H9 (cell line): Measurements from ENCODE around the gene SPTBN4. TPM values are rescaled to one million over a fixed set of nuclear protein-coding genes. Genes with fewer than 3 reads are reported as not detected.

Experiments
- DNase-seq: peaks from one replicate; pipeline ENCODE4 v3.0.0-alpha.2; 2017
- H2AFZ ChIP-seq: one replicate; pipeline ENCODE4 v1.6.1; 2013; ENCODE audit warnings: mild to moderate bottlenecking, low read length, control low read depth, moderate library complexity
- H2AK5ac ChIP-seq: 2 replicates; pipeline ENCODE4 v1.6.1; 2013; ENCODE audit warnings: low read length, control low read depth, mixed read lengths; ENCODE audit not compliant: insufficient read length
- H2BK120ac ChIP-seq: one replicate; pipeline ENCODE4 v1.6.1; 2013; ENCODE audit warnings: low read depth, mild to moderate bottlenecking, low read length, control low read depth, inconsistent platforms; ENCODE audit not compliant: poor library complexity, severe bottlenecking
- H2BK12ac ChIP-seq: 2 replicates; pipeline ENCODE4 v1.6.1; 2013; ENCODE audit warnings: low read length, control low read depth, mixed read lengths, low read depth; ENCODE audit not compliant: insufficient read length
- H2BK15ac ChIP-seq: 2 replicates; pipeline ENCODE4 v1.6.1; 2013; ENCODE audit warnings: low read depth, low read length, control low read depth
- H2BK20ac ChIP-seq: one replicate; pipeline ENCODE4 v1.6.1; 2013; ENCODE audit warnings: low read depth, mild to moderate bottlenecking, low read length, control low read depth, inconsistent platforms; ENCODE audit not compliant: poor library complexity, severe bottlenecking
- H2BK5ac ChIP-seq: 2 replicates; pipeline ENCODE4 v1.6.1; 2013; ENCODE audit warnings: low read length, control low read depth, mixed read lengths; ENCODE audit not compliant: insufficient read length
- H3K14ac ChIP-seq: 2 replicates; pipeline ENCODE4 v1.6.1; 2013; ENCODE audit warnings: low read length, control low read depth; ENCODE audit not compliant: insufficient read depth
- H3K18ac ChIP-seq: 2 replicates; pipeline ENCODE4 v1.6.1; 2013; ENCODE audit warnings: low read depth, mild to moderate bottlenecking, mixed read lengths, low read length, control low read depth; ENCODE audit not compliant: insufficient read length
- H3K23ac ChIP-seq: 2 replicates; pipeline ENCODE4 v1.6.1; 2013; ENCODE audit warnings: low read length, control low read depth, mixed read lengths, low read depth; ENCODE audit not compliant: insufficient read length
- H3K23me2 ChIP-seq: 2 replicates; pipeline ENCODE4 v1.6.1; 2013; ENCODE audit warnings: low read depth, mild to moderate bottlenecking, mixed read lengths, low read length, control low read depth; ENCODE audit not compliant: insufficient read length, poor library complexity, severe bottlenecking
- H3K27ac ChIP-seq: 2 replicates; pipeline ENCODE4 v1.5.1; 2013; ENCODE audit warnings: low read length, control low read depth, mixed read lengths, low read depth; ENCODE audit not compliant: insufficient read length
- H3K27me3 ChIP-seq: 2 replicates; pipeline ENCODE4 v1.6.1; 2013; ENCODE audit warnings: low read length, control low read depth, inconsistent platforms; ENCODE audit not compliant: insufficient read depth
- H3K4ac ChIP-seq: 2 replicates; pipeline ENCODE4 v1.6.1; 2013; ENCODE audit warnings: low read depth, mild to moderate bottlenecking, control low read depth, inconsistent platforms, low read length, moderate library complexity
- H3K4me1 ChIP-seq: 2 replicates; pipeline ENCODE4 v1.6.1; 2013; ENCODE audit warnings: low read length, control low read depth, inconsistent platforms; ENCODE audit not compliant: insufficient read depth
- H3K4me2 ChIP-seq: 2 replicates; pipeline ENCODE4 v1.6.1; 2013; ENCODE audit warnings: low read length, control low read depth, mixed read lengths; ENCODE audit not compliant: insufficient read length, insufficient read depth
- H3K56ac ChIP-seq: 2 replicates; pipeline ENCODE4 v1.6.1; 2013; ENCODE audit warnings: low read depth, mild to moderate bottlenecking, mixed read lengths, low read length, control low read depth; ENCODE audit not compliant: insufficient read length
- H3K79me1 ChIP-seq: 2 replicates; pipeline ENCODE4 v1.6.1; 2013; ENCODE audit warnings: low read depth, mild to moderate bottlenecking, moderate library complexity, low read length, control low read depth, inconsistent platforms; ENCODE audit not compliant: insufficient read depth, poor library complexity, severe bottlenecking
- H3K79me2 ChIP-seq: 2 replicates; pipeline ENCODE4 v1.6.1; 2013; ENCODE audit warnings: low read length, control low read depth, inconsistent platforms; ENCODE audit not compliant: insufficient read depth
- H3K9ac ChIP-seq: 2 replicates; pipeline ENCODE4 v1.6.1; 2013; ENCODE audit warnings: low read length, control low read depth, mixed read lengths; ENCODE audit not compliant: insufficient read length; ENCODE audit errors: extremely low read depth
- H3K9me3 ChIP-seq: one replicate; pipeline ENCODE4 v1.6.1; 2013; ENCODE audit warnings: low read depth, low read length, inconsistent platforms; ENCODE audit not compliant: control insufficient read depth
- H3T11ph ChIP-seq: one replicate; pipeline ENCODE4 v1.6.1; 2013; ENCODE audit warnings: mild to moderate bottlenecking, low read length, control low read depth, inconsistent platforms
- H4K20me1 ChIP-seq: one replicate; pipeline ENCODE4 v1.6.1; 2013; ENCODE audit not compliant: control insufficient read depth, insufficient read length, insufficient read depth
- H4K5ac ChIP-seq: 2 replicates; pipeline ENCODE4 v1.6.1; 2013; ENCODE audit warnings: low read depth, mild to moderate bottlenecking, mixed read lengths, low read length, control low read depth; ENCODE audit not compliant: insufficient read length
- H4K8ac ChIP-seq: replicated peaks from 2 replicates; pipeline ENCODE4 v1.6.1; 2013; ENCODE audit warnings: low read length, control low read depth, mixed read lengths, low read depth; ENCODE audit not compliant: insufficient read length
- H4K91ac ChIP-seq: 2 replicates; pipeline ENCODE4 v1.6.1; 2013; ENCODE audit warnings: low read depth, mild to moderate bottlenecking, moderate library complexity, mixed read lengths, low read length, control low read depth; ENCODE audit not compliant: insufficient read length
- H3K27ac Mint-ChIP-seq, 3 experiments: 2 replicates in 2 of 3; 3 replicates in 1 of 3; pipeline ENCODE4 v1.8.0; 2020 to 2021; ENCODE audit warnings: mixed read lengths in 3 of 3, mild to moderate bottlenecking in 1 of 3, moderate library complexity in 1 of 3
- H3K27me3 Mint-ChIP-seq: 2 replicates; pipeline ENCODE4 v1.8.0; 2021; ENCODE audit warnings: low read depth, mild to moderate bottlenecking, moderate library complexity, mixed read lengths
- H3K36me3 Mint-ChIP-seq, 3 experiments: 2 replicates in 2 of 3; 3 replicates in 1 of 3; pipeline ENCODE4 v1.8.0; 2020 to 2021; ENCODE audit warnings: low read depth in 3 of 3, mixed read lengths in 3 of 3; ENCODE audit not compliant: insufficient read depth in 1 of 3
- H3K4me1 Mint-ChIP-seq, 2 experiments: 2 replicates each; pipeline ENCODE4 v1.8.0; 2020; ENCODE audit warnings: mixed read lengths in 2 of 2
- H3K4me3 Mint-ChIP-seq, 2 experiments: 2 replicates in 1 of 2; 3 replicates in 1 of 2; pipeline ENCODE4 v1.8.0; 2020 to 2021; ENCODE audit warnings: mild to moderate bottlenecking in 2 of 2, mixed read lengths in 2 of 2, moderate library complexity in 1 of 2
- H3K9me3 Mint-ChIP-seq, 2 experiments: 2 replicates in 1 of 2; 3 replicates in 1 of 2; pipeline ENCODE4 v1.8.0; 2020; ENCODE audit warnings: mild to moderate bottlenecking in 2 of 2, mixed read lengths in 2 of 2, moderate library complexity in 1 of 2
- WGBS: extraction: QIAGEN DNeasy Blood & Tissue Kit; methylation state at CpG from one replicate; pipeline ENCODE4 v1.1.7; 2013; ENCODE audit warnings: missing lambda C conversion rate, low lambda C conversion rate, mixed read lengths; ENCODE audit not compliant: insufficient read length; ENCODE audit errors: extremely low coverage; 5-methylcytosine and 5-hydroxymethylcytosine counted together
- total RNA-seq: library from RNA; stranded (reverse); gene quantifications from 2 replicates; pipeline ENCODE4 v1.2.1, GENCODE V29; 2021
- TF ChIP-seq, protein P1 (sequence below): fragments of 200-600 bp; sonication (generic); conservative IDR thresholded peaks from 3 replicates; pipeline ENCODE4 v1.8.0; 2021; ENCODE audit warnings: antibody characterized with exemption, mild to moderate bottlenecking

The SPTBN4 gene
- total RNA-seq, 1 experiment from 2014 or later, result 2.9 TPM

DNA sequence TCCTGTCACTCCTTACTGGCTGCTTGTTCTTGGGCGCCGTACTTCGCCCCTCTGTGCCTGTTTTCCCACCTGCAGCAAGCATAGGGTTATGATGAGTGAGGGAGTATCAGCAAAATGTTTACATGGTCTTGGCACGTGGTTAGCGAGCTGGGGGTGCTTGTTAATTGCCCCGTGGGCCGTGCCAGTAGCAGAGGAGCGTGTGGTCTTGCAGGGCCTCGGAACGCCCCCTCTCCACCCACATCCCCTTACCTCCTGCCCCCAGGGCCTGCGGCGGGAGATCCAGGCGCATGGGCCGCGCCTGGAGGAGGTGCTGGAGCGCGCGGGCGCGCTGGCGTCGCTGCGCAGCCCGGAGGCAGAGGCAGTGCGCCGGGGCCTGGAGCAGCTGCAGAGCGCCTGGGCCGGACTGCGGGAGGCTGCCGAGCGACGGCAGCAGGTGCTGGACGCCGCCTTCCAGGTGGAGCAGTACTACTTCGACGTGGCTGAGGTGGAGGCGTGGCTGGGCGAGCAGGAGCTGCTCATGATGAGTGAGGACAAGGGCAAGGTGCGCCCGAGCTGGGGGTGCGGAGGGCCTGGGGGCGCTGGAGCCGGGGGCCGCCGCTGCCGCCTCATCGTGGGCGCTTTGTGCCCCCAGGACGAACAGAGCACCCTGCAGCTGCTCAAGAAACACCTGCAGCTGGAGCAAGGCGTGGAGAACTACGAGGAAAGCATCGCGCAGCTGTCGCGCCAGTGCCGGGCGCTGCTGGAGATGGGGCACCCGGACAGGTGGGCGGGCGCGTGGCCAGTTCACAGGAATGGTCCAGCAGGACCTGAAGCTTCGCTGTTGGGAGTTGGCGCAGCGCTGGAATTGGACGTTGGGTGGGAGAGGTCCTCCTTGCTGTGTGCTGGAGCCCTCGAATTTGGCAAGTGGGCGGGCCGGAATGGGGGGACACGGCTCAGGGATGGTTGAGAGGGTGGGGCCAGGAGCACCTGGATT, 87.4 kb downstream of the SPTBN4 start:
- Histone ChIP-seq H4K5ac (no peak overlapping the region), H3K79me2 (no peaks in the 10 kb centered on the region), H3K4me2 (peak overlapping the region; percentile 4), H4K8ac (no peak overlapping the region), H3K23me2 (peaks cover 2% of the 10 kb centered on the region), H3K27ac (no peak overlapping the region), H3K79me1 (no peaks in the 10 kb centered on the region), H3K27me3 (no peaks in the 10 kb centered on the region; the same call in 1 of the 2 replicates), H2BK20ac (no peak overlapping the region), H2BK15ac (no peak overlapping the region), H3K14ac (no peak overlapping the region), H3K23ac (no peak overlapping the region), H2BK12ac (no peak overlapping the region), H2AK5ac (no peak overlapping the region), H3T11ph (no peak overlapping the region), H3K56ac (no peak overlapping the region), H2BK5ac (no peak overlapping the region), H4K20me1 (no peaks in the 10 kb centered on the region), H3K4ac (no peak overlapping the region), H3K9ac (no peak overlapping the region), H3K18ac (no peak overlapping the region), H2BK120ac (no peak overlapping the region), H2AFZ (no peak overlapping the region), H3K4me1 (no peaks in the 10 kb centered on the region), H4K91ac (no peak overlapping the region), H3K9me3 (no peaks in the 10 kb centered on the region)
- Mint-ChIP-seq H3K4me1 (peaks cover 6 to 28% of the 10 kb centered on the region in 2 experiments), H3K9me3 (no peaks in the 10 kb centered on the region), H3K36me3 (no peaks in the 10 kb centered on the region), H3K27me3 (peaks cover 70% of the 10 kb centered on the region), H3K4me3 (no peak overlapping the region; a peak in 1 of 5 replicates), H3K27ac (no peak overlapping the region)
- no CpG with 5 or more reads among the region's 69 CpGs for WGBS
- peak; percentile 78 for DNase-seq
- TF ChIP-seq, protein P1, sequence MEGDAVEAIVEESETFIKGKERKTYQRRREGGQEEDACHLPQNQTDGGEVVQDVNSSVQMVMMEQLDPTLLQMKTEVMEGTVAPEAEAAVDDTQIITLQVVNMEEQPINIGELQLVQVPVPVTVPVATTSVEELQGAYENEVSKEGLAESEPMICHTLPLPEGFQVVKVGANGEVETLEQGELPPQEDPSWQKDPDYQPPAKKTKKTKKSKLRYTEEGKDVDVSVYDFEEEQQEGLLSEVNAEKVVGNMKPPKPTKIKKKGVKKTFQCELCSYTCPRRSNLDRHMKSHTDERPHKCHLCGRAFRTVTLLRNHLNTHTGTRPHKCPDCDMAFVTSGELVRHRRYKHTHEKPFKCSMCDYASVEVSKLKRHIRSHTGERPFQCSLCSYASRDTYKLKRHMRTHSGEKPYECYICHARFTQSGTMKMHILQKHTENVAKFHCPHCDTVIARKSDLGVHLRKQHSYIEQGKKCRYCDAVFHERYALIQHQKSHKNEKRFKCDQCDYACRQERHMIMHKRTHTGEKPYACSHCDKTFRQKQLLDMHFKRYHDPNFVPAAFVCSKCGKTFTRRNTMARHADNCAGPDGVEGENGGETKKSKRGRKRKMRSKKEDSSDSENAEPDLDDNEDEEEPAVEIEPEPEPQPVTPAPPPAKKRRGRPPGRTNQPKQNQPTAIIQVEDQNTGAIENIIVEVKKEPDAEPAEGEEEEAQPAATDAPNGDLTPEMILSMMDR, result no peak
